ENCODE data around the gene STARD13. TPM values are rescaled to one million over a fixed set of nuclear protein-coding genes. Genes with fewer than 3 reads are reported as not detected.

STARD13 gene
- polyA plus RNA-seq, 1 donor (not counting 4 experiments of a cell fraction or from before 2014, with no cell fraction given) = 11.9 TPM

DNA sequence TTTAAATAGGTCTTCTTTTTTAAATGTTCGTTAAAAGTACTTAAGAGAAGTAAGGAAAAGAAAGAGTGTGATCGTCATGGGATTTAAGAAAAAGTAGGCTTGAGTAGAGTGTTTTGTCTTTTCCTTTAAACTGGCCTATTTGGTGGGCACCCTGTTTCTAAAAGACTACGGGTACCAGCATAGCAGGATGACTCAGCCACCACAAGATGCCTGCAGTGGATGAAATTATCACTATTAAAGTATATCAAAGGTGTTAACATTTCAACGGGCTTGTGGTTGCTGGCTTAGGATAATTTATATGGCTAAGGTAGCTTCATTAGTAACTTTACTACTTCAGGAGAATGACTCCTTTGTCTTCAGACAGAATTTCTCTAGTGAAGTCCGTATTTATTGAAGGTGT is 112.6 kb downstream of the STARD13 start:
- dilution Hi-C loops (cut with MboI; ENCODE audit: extremely low pct_ligation_motif_present, low sequenced_read_pairs) = no loop called here
- no peaks in the 10 kb centered on the region for H3K27me3 ChIP-seq (ENCODE audit: control insufficient read depth, extremely low read depth, insufficient read depth, low read length)
- peaks cover 2 to 6% of the 10 kb centered on the region in 2 experiments for H3K36me3 ChIP-seq (ENCODE audit: control insufficient read depth in 2 of 2, extremely low read depth in 1 of 2, insufficient read depth in 2 of 2, low read length in 2 of 2)
- DNase-seq (ENCODE audit: low read depth, low spot score) (no peak), FAIRE-seq (no peak)
- H3K27ac ChIP-seq (ENCODE audit: control insufficient read depth, insufficient read depth, low read length) = peak overlapping the region; percentile 17
- TF ChIP-seq, protein P1, sequence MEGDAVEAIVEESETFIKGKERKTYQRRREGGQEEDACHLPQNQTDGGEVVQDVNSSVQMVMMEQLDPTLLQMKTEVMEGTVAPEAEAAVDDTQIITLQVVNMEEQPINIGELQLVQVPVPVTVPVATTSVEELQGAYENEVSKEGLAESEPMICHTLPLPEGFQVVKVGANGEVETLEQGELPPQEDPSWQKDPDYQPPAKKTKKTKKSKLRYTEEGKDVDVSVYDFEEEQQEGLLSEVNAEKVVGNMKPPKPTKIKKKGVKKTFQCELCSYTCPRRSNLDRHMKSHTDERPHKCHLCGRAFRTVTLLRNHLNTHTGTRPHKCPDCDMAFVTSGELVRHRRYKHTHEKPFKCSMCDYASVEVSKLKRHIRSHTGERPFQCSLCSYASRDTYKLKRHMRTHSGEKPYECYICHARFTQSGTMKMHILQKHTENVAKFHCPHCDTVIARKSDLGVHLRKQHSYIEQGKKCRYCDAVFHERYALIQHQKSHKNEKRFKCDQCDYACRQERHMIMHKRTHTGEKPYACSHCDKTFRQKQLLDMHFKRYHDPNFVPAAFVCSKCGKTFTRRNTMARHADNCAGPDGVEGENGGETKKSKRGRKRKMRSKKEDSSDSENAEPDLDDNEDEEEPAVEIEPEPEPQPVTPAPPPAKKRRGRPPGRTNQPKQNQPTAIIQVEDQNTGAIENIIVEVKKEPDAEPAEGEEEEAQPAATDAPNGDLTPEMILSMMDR (optimal IDR thresholded peaks at IDR 0.05 in 1 of 3, IDR thresholded peaks at IDR 0.05 in 1 of 3, conservative IDR thresholded peaks at IDR 0.05 in 1 of 3; ENCODE audit: extremely low read depth in 1 of 3, insufficient read depth in 2 of 3, low read length in 3 of 3) = no peak
- no peak for TF ChIP-seq EZH2 (IDR thresholded peaks at IDR 0.05; ENCODE audit: low read length)
- no peak overlapping the region for H2AFZ ChIP-seq (ENCODE audit: control insufficient read depth, low read length)
- H3K79me2 ChIP-seq (ENCODE audit: control insufficient read depth, insufficient read depth, low read length) = peaks cover 2% of the 10 kb centered on the region
- H4K20me1 ChIP-seq (ENCODE audit: control insufficient read depth, extremely low read depth, insufficient read depth, low read length) = no peaks in the 10 kb centered on the region
- no peak overlapping the region for H3K9ac ChIP-seq (ENCODE audit: control insufficient read depth, extremely low read depth, insufficient read depth, low read length)
- no peaks in the 10 kb centered on the region for H3K9me1 ChIP-seq (ENCODE audit: control insufficient read depth, extremely low read depth, insufficient read depth, low read length)
- no peak overlapping the region for H3K4me2 ChIP-seq (ENCODE audit: control insufficient read depth, extremely low read depth, insufficient read depth, low read depth, low read length)
- H3K4me3 ChIP-seq (ENCODE audit: control insufficient read depth in 2 of 3, extremely low read depth in 1 of 3, insufficient read depth in 2 of 3, low read depth in 1 of 3, low read length in 3 of 3) = no peak overlapping the region
- no peaks in the 10 kb centered on the region for H3K9me3 ChIP-seq (ENCODE audit: control insufficient read depth, low read depth, low read length)
- H3K4me1 ChIP-seq (ENCODE audit: control insufficient read depth, extremely low read depth, insufficient read depth, low read length) = peaks cover 38% of the 10 kb centered on the region

DNA sequence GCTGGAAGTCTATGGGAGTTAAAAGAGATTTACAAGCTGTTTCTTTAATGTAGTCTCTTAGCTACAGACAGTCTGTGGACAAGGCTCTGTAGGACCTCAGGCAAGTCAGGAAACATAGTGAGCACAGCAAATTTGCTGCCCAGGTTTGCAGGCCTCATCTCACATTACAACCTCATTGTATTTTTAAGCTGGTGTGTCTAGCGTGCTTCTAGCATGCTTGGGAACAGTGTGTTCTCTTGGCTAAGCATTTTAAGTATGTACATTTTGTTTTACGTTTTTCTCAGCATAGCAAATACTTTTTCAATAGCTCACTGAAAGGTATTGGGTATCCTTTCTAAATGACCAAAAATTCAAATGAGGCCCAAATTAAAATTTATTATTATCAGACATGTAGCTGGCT is 113.2 kb downstream of the STARD13 start:
- H4K20me1 ChIP-seq (ENCODE audit: control insufficient read depth, extremely low read depth, insufficient read depth, low read length) = no peaks in the 10 kb centered on the region
- DNase-seq (ENCODE audit: low read depth, low spot score) (no peak), FAIRE-seq (peak; percentile 59)
- no peaks in the 10 kb centered on the region for H3K9me3 ChIP-seq (ENCODE audit: control insufficient read depth, low read depth, low read length)
- dilution Hi-C loops (cut with MboI; ENCODE audit: extremely low pct_ligation_motif_present, low sequenced_read_pairs) = no loop called here
- no peak overlapping the region for H2AFZ ChIP-seq (ENCODE audit: control insufficient read depth, low read length)
- H3K27me3 ChIP-seq (ENCODE audit: control insufficient read depth, extremely low read depth, insufficient read depth, low read length) = no peaks in the 10 kb centered on the region
- peaks cover 2% of the 10 kb centered on the region for H3K79me2 ChIP-seq (ENCODE audit: control insufficient read depth, insufficient read depth, low read length)
- no peak overlapping the region for H3K4me3 ChIP-seq (ENCODE audit: control insufficient read depth in 2 of 3, extremely low read depth in 1 of 3, insufficient read depth in 2 of 3, low read depth in 1 of 3, low read length in 3 of 3)
- H3K4me2 ChIP-seq (ENCODE audit: control insufficient read depth, extremely low read depth, insufficient read depth, low read depth, low read length) = no peak overlapping the region
- no peak overlapping the region for H3K9ac ChIP-seq (ENCODE audit: control insufficient read depth, extremely low read depth, insufficient read depth, low read length)
- TF ChIP-seq, protein P1 (optimal IDR thresholded peaks at IDR 0.05 in 1 of 3, IDR thresholded peaks at IDR 0.05 in 1 of 3, conservative IDR thresholded peaks at IDR 0.05 in 1 of 3; ENCODE audit: extremely low read depth in 1 of 3, insufficient read depth in 2 of 3, low read length in 3 of 3) = no peak
- no peak for TF ChIP-seq EZH2 (IDR thresholded peaks at IDR 0.05; ENCODE audit: low read length)
- H3K27ac ChIP-seq (ENCODE audit: control insufficient read depth, insufficient read depth, low read length) = peak overlapping the region; percentile 10
- H3K9me1 ChIP-seq (ENCODE audit: control insufficient read depth, extremely low read depth, insufficient read depth, low read length) = no peaks in the 10 kb centered on the region
- peaks cover 38% of the 10 kb centered on the region for H3K4me1 ChIP-seq (ENCODE audit: control insufficient read depth, extremely low read depth, insufficient read depth, low read length)
- H3K36me3 ChIP-seq (ENCODE audit: control insufficient read depth in 2 of 2, extremely low read depth in 1 of 2, insufficient read depth in 2 of 2, low read length in 2 of 2) = peaks cover 2 to 6% of the 10 kb centered on the region in 2 experiments
